DOHH2 (cell line): Measurements from ENCODE around the gene GRK7.

Experiments
- H3F3A ChIP-seq: fragments of 200-600 bp; sonication (generic), shearing (Covaris generic); 2 replicates; pipeline ENCODE4 v1.6.0; 2016; ENCODE audit warnings: antibody characterized with exemption, mild to moderate bottlenecking; ENCODE audit not compliant: control insufficient read depth, insufficient read depth
- H3K27ac ChIP-seq: fragments of 200-600 bp; sonication (generic); 2 replicates; pipeline ENCODE4 v1.5.1; 2014; ENCODE audit warnings: low read depth, mild to moderate bottlenecking, low read length, moderate library complexity
- H3K27me3 ChIP-seq: fragments of 200-600 bp; sonication (generic); 2 replicates; pipeline ENCODE4 v1.6.1; 2014; ENCODE audit warnings: mild to moderate bottlenecking, low read length, mixed read lengths; ENCODE audit not compliant: control insufficient read depth
- H3K36me3 ChIP-seq: fragments of 200-600 bp; sonication (generic); 2 replicates; pipeline ENCODE4 v1.6.1; 2014; ENCODE audit warnings: mild to moderate bottlenecking, low read length, moderate library complexity, mixed read lengths; ENCODE audit not compliant: control insufficient read depth
- H3K4me1 ChIP-seq: fragments of 200-600 bp; sonication (generic); 2 replicates; pipeline ENCODE4 v1.6.1; 2014; ENCODE audit warnings: mild to moderate bottlenecking, low read length, mixed read lengths; ENCODE audit not compliant: control insufficient read depth
- H3K4me2 ChIP-seq: fragments of 200-600 bp; sonication (generic); 2 replicates; pipeline ENCODE4 v1.6.0; 2014; ENCODE audit warnings: mild to moderate bottlenecking, low read length, moderate library complexity
- H3K4me3 ChIP-seq: fragments of 200-600 bp; sonication (generic); 2 replicates; pipeline ENCODE4 v1.5.1; 2014; ENCODE audit warnings: mild to moderate bottlenecking, low read length, mixed read lengths
- H3K79me2 ChIP-seq: fragments of 200-600 bp; sonication (generic); 2 replicates; pipeline ENCODE4 v1.6.1; 2014; ENCODE audit warnings: mild to moderate bottlenecking, low read length, mixed read lengths; ENCODE audit not compliant: control insufficient read depth
- H3K9me2 ChIP-seq: fragments of 200-600 bp; sonication (generic); replicated peaks from 2 replicates; pipeline ENCODE4 v1.6.1; 2014; ENCODE audit warnings: mild to moderate bottlenecking, low read length, mixed read lengths; ENCODE audit not compliant: control insufficient read depth
- H3K9me3 ChIP-seq: fragments of 200-600 bp; sonication (generic); 2 replicates; pipeline ENCODE4 v1.6.1; 2014; ENCODE audit warnings: antibody characterized with exemption, low read length, mixed read lengths; ENCODE audit not compliant: control insufficient read depth, insufficient read depth
- H4K20me1 ChIP-seq: fragments of 200-600 bp; sonication (generic); 2 replicates; pipeline ENCODE4 v1.6.0; 2014; ENCODE audit warnings: low read depth, mild to moderate bottlenecking, antibody characterized with exemption, low read length, moderate library complexity; ENCODE audit not compliant: control insufficient read depth, insufficient read depth
- CTCF ChIP-seq: fragments of 200-600 bp; sonication (generic); IDR thresholded peaks from one replicate; pipeline ENCODE4 v1.5.1; 2014; ENCODE audit warnings: antibody characterized with exemption, mild to moderate bottlenecking, low read depth, low read length; ENCODE audit not compliant: poor library complexity, severe bottlenecking
- EZH2phosphoT487 ChIP-seq: fragments of 200-600 bp; sonication (generic); IDR thresholded peaks from 2 replicates; pipeline ENCODE4 v1.6.1; 2017; ENCODE audit warnings: borderline replicate concordance, mild to moderate bottlenecking, antibody characterized with exemption, low read length, moderate library complexity, mixed read lengths

GRK7 gene

GRCh38 chr3:141738022-141738890, 25.0 kb upstream of the GRK7 start, which contains the start of gene RNF7:
TSS of gene RNF7 (plus strand) at chr3:141738298. CDS start at chr3:141738342, 44 bp downstream.
- Histone ChIP-seq H3K4me2 (peak within 1 kb of the TSS; percentile 79), H3K27me3 (no peaks in the 10 kb centered on the region), H3K9me3 (no peaks in the 10 kb centered on the region), H3K36me3 (peaks cover 35% of the 10 kb centered on the region), H3K4me1 (peaks cover 40% of the 10 kb centered on the region), H3K27ac (peak within 1 kb of the TSS; percentile 60), H3K9me2 (no peaks in the 10 kb centered on the region), H3K79me2 (peaks cover 52% of the 10 kb centered on the region), H3K4me3 (peak within 1 kb of the TSS; percentile 90), H4K20me1 (peaks cover 8% of the 10 kb centered on the region; the same call in 1 of the 2 replicates), H3F3A (peaks cover 6% of the 10 kb centered on the region; the same call in 1 of the 2 replicates)
- TF ChIP-seq EZH2phosphoT487 (no peak), CTCF (peak; percentile 79)

GRCh38 chr3:141738891-141739363, 24.3 kb upstream of the GRK7 start:
- Histone ChIP-seq H3K9me2 (no peaks in the 10 kb centered on the region), H3K27me3 (no peaks in the 10 kb centered on the region), H3K27ac (peak overlapping the region; percentile 60), H3K4me1 (peaks cover 40% of the 10 kb centered on the region), H3K4me2 (peak overlapping the region; percentile 79), H4K20me1 (peaks cover 9% of the 10 kb centered on the region; the same call in 1 of the 2 replicates), H3F3A (peaks cover 6% of the 10 kb centered on the region; the same call in 1 of the 2 replicates), H3K9me3 (no peaks in the 10 kb centered on the region), H3K79me2 (peaks cover 58% of the 10 kb centered on the region), H3K36me3 (peaks cover 39% of the 10 kb centered on the region), H3K4me3 (peak overlapping the region; percentile 90)
- TF ChIP-seq EZH2phosphoT487 (no peak), CTCF (no peak)

- Histone ChIP-seq H3K9me2 (no peaks in the 10 kb centered on the region), H4K20me1 (peaks cover 9% of the 10 kb centered on the region; the same call in 1 of the 2 replicates), H3K4me3 (peak overlapping the region; percentile 90), H3F3A (peaks cover 6% of the 10 kb centered on the region; the same call in 1 of the 2 replicates), H3K36me3 (peaks cover 47% of the 10 kb centered on the region), H3K79me2 (peaks cover 66% of the 10 kb centered on the region), H3K9me3 (no peaks in the 10 kb centered on the region), H3K4me1 (peaks cover 40% of the 10 kb centered on the region), H3K4me2 (peak overlapping the region; percentile 79), H3K27ac (peak overlapping the region; percentile 11; the same call in 1 of the 2 replicates), H3K27me3 (no peaks in the 10 kb centered on the region)
- TF ChIP-seq EZH2phosphoT487 = no peak
- no peak for TF ChIP-seq CTCF
These were observed 23.5 kb upstream of the GRK7 start for GRCh38 chr3:141739731-141740130.
